PC-9 (cell line): ENCODE results near the gene MITF.

Experiments used
- CTCF ChIP-seq: fragments of 200-600 bp; sonication (generic); conservative IDR thresholded peaks from 2 replicates; pipeline ENCODE4 v1.6.1; 2017; ENCODE audit warnings: mixed run types, antibody characterized with exemption, mild to moderate bottlenecking, moderate library complexity
- EZH2 ChIP-seq: fragments of 200-600 bp; sonication (generic); IDR thresholded peaks from 2 replicates; pipeline ENCODE4 v1.8.0; 2017; ENCODE audit warnings: antibody characterized with exemption, low read depth

GRCh38 chr3:69866988-69867720 is 127.9 kb downstream of the MITF start:
- no peak for TF ChIP-seq CTCF
- TF ChIP-seq EZH2, result no peak
